IMR-90 (cell line): ENCODE measurements around the gene FRYL. TPM values are rescaled to one million over a fixed set of nuclear protein-coding genes. Genes with fewer than 3 reads are reported as not detected.

ENCODE experiments used
- ATAC-seq: fragments of 200-7000 bp; cut with Tn5 transposase; 2 replicates; pipeline ENCODE4 v1.9.1; 2020; ENCODE audit warnings: low read depth, mild to moderate bottlenecking, moderate library complexity
- BruUV-seq: library from RNA; stranded (reverse); fragments of 400-500 nt; replicated peaks from 2 replicates; lab custom pipeline; 2021; lab: Mats Ljungman, UMichigan
- CTCF ChIA-PET: fragments of 300-600 bp; formaldehyde crosslinking; extraction: SDS; loops from one replicate; lab custom pipeline; 2021; ENCODE audit warnings: antibody characterized with exemption; lab: Yijun Ruan, JAX
- POLR2A ChIA-PET: fragments of 300-600 bp; sonication (Branson Sonifier 250); formaldehyde crosslinking; loops from one replicate; lab custom pipeline; 2022; ENCODE audit warnings: antibody characterized with exemption; ENCODE audit not compliant: unreplicated experiment; lab: Charles Lee
- DNase-seq: peaks from one replicate; pipeline ENCODE4 v3.0.0; 2013
- H2AFZ ChIP-seq: replicated peaks from 2 replicates; pipeline ENCODE3; 2013; ENCODE audit warnings: low read length, mild to moderate bottlenecking; ENCODE audit not compliant: poor library complexity
- H2AK5ac ChIP-seq: 2 replicates; pipeline ENCODE4 v1.6.1; 2013; ENCODE audit warnings: low read depth, low read length, inconsistent platforms
- H2AK9ac ChIP-seq: replicated peaks from 2 replicates; pipeline ENCODE3; 2013; ENCODE audit warnings: mild to moderate bottlenecking, low read depth, low read length, moderate library complexity; ENCODE audit not compliant: poor library complexity
- H2BK120ac ChIP-seq: 2 replicates; pipeline ENCODE4 v1.6.1; 2013; ENCODE audit warnings: low read depth, low read length, inconsistent platforms
- H2BK15ac ChIP-seq: 3 replicates; pipeline ENCODE4 v1.6.1; 2013; ENCODE audit warnings: low read depth, low read length, inconsistent platforms
- H2BK20ac ChIP-seq: 2 replicates; pipeline ENCODE4 v1.6.1; 2013; ENCODE audit warnings: low read depth, mild to moderate bottlenecking, inconsistent platforms, low read length, moderate library complexity
- H2BK5ac ChIP-seq: 2 replicates; pipeline ENCODE4 v1.6.1; 2013; ENCODE audit warnings: mild to moderate bottlenecking, low read depth, low read length, inconsistent platforms; ENCODE audit not compliant: poor library complexity, severe bottlenecking
- H3K14ac ChIP-seq: replicated peaks from 2 replicates; pipeline ENCODE4 v1.6.1; 2013; ENCODE audit warnings: low read depth, low read length, inconsistent platforms
- H3K18ac ChIP-seq: 2 replicates; pipeline ENCODE4 v1.6.1; 2013; ENCODE audit warnings: low read depth, low read length, control low read depth
- H3K23ac ChIP-seq: 2 replicates; pipeline ENCODE4 v1.6.1; 2013; ENCODE audit warnings: low read depth, low read length, inconsistent platforms
- H3K27ac ChIP-seq: 2 replicates; pipeline ENCODE4 v1.5.1; 2013; ENCODE audit warnings: mild to moderate bottlenecking, control low read depth, low read length; ENCODE audit not compliant: insufficient read depth
- H3K27me3 ChIP-seq: 2 replicates; pipeline ENCODE4 v1.6.1; 2013; ENCODE audit warnings: low read length; ENCODE audit not compliant: control insufficient read depth, insufficient read depth
- H3K36me3 ChIP-seq: 2 replicates; pipeline ENCODE4 v1.6.1; 2013; ENCODE audit warnings: low read length, mixed read lengths; ENCODE audit not compliant: control insufficient read depth, insufficient read depth
- H3K4ac ChIP-seq: 2 replicates; pipeline ENCODE4 v1.6.1; 2013; ENCODE audit warnings: low read depth, low read length, inconsistent platforms
- H3K4me1 ChIP-seq: 2 replicates; pipeline ENCODE4 v1.6.1; 2013; ENCODE audit warnings: low read length, mixed read lengths; ENCODE audit not compliant: control insufficient read depth, insufficient read depth
- H3K4me2 ChIP-seq: 2 replicates; pipeline ENCODE4 v1.6.1; 2013; ENCODE audit warnings: low read depth, mild to moderate bottlenecking, control low read depth, low read length, moderate library complexity
- H3K4me3 ChIP-seq: 2 replicates; pipeline ENCODE4 v1.5.1; 2013; ENCODE audit warnings: low read depth, mild to moderate bottlenecking, control low read depth, low read length, moderate library complexity; ENCODE audit not compliant: insufficient read depth
- H3K56ac ChIP-seq: 2 replicates; pipeline ENCODE4 v1.6.1; 2013; ENCODE audit warnings: low read length, inconsistent platforms; ENCODE audit not compliant: insufficient read depth; ENCODE audit errors: extremely low read depth
- H3K79me1 ChIP-seq, 2 experiments: 2 replicates each; pipeline ENCODE4 v1.6.1; 2013; ENCODE audit warnings: low read length in 2 of 2, inconsistent platforms in 1 of 2, low read depth in 1 of 2
- H3K9ac ChIP-seq: 2 replicates; pipeline ENCODE4 v1.6.1; 2013; ENCODE audit warnings: low read depth, low read length, control low read depth
- H3K9me1 ChIP-seq: 2 replicates; pipeline ENCODE4 v1.6.1; 2013; ENCODE audit warnings: low read length, inconsistent platforms; ENCODE audit not compliant: insufficient read depth
- H3K9me3 ChIP-seq: 2 replicates; pipeline ENCODE4 v1.6.1; 2013; ENCODE audit warnings: low read length; ENCODE audit not compliant: control insufficient read depth, insufficient read depth
- H4K20me1 ChIP-seq: 2 replicates; pipeline ENCODE4 v1.6.1; 2013; ENCODE audit warnings: low read length, inconsistent platforms; ENCODE audit not compliant: insufficient read depth
- H4K5ac ChIP-seq: 2 replicates; pipeline ENCODE4 v1.6.1; 2013; ENCODE audit warnings: mild to moderate bottlenecking, low read depth, low read length, control low read depth
- H4K8ac ChIP-seq, 2 experiments: 2 replicates each; pipeline ENCODE4 v1.6.1; 2013; ENCODE audit warnings: low read depth in 2 of 2, low read length in 2 of 2, control low read depth in 1 of 2, inconsistent platforms in 1 of 2
- H4K91ac ChIP-seq: 2 replicates; pipeline ENCODE4 v1.6.1; 2013; ENCODE audit warnings: low read depth, low read length, inconsistent platforms; ENCODE audit not compliant: insufficient read depth
- CHD1 ChIP-seq: IDR thresholded peaks from 2 replicates; pipeline ENCODE4 v1.6.1; 2012; ENCODE audit warnings: low read depth, low read length, improper control_type of control experiment
- RCOR1 ChIP-seq: IDR thresholded peaks from 2 replicates; pipeline ENCODE4 v1.6.1; 2012; ENCODE audit warnings: mild to moderate bottlenecking, low read length, improper control_type of control experiment; ENCODE audit not compliant: insufficient replicate concordance
- WGBS, 2 experiments: methylation state at CpG; one replicate each; pipeline versions ENCODE4 v1.1.5 to v1.1.7; 2013; ENCODE audit warnings: missing lambda C conversion rate in 2 of 2; ENCODE audit not compliant: insufficient read length in 1 of 2; ENCODE audit errors: extremely low coverage in 2 of 2; 5-methylcytosine and 5-hydroxymethylcytosine counted together
- dilution Hi-C: fragments of 300-500 bp; cut with HindIII; formaldehyde crosslinking; loops from one replicate; pipeline ENCODE4 v1.14.3; 2018; ENCODE audit warnings: low sequenced_read_pairs; ENCODE audit not compliant: unreplicated experiment
- in situ Hi-C: fragments of 300-500 bp; cut with MboI; formaldehyde crosslinking; loops from 3 replicates; pipeline ENCODE4 v1.14.3; 2019; ENCODE audit warnings: low sequenced_read_pairs, inconsistent platforms, mixed read lengths
- intact Hi-C: fragments of 100-400 bp; cut with micrococcal nuclease; formaldehyde crosslinking; loops from 2 replicates; pipeline ENCODE4 v1.10.0; 2022
- polyA plus RNA-seq, 3 experiments: library from polyadenylated mRNA; depleted of rRNA; stranded (reverse); fragments of >200 nt; gene quantifications; 2 replicates each; pipeline ENCODE4 v1.2.3, GENCODE V29; 2012; ENCODE audit warnings: low replicate concordance in 1 of 3
- total RNA-seq: library from RNA; depleted of rRNA; stranded (reverse); fragments of >200 nt; gene quantifications from 2 replicates; pipeline ENCODE4 v1.2.3, GENCODE V29; 2012

FRYL gene
- total and polyA plus RNA-seq, 2 of the 4 experiments (the other 2 are of a cell fraction), result 9.9 to 77.4 TPM

DNA sequence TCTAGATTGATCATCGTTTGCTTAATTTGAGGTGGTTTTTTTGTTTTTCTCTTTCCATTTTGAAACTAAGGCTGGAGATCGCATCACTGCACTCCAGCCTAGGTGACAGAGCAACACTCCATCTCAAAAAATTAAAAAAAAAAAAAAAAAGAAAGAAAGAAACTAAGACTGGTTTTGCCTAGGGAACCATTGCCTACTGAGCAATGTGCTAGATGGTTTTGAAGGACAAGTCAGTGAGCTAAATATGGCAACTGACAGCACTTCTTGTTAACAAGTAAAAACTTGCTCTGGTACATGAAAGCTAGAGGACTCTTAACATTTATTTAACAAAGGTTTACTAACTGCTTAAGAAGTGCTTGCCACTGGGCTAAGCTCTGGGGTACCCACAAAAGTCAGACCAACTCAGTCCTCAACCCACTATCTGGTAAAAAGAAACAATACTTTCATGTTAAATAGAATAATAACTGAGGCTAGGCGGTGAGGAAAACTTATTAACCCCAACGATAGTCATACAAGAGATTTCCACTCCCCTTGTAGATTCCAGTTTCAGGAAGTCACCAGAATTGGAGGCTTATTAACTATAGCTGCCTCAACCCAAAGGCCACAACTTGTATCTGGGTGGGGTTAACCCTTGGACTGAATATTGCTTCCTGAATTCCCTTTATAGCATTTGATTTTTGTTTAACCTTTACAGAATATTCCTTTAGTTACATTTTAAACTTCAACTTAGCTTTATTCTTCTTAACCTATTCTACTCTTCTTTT lies 111.6 kb downstream of the FRYL start:
- Histone ChIP-seq H2BK5ac (no peak overlapping the region), H2BK15ac (no peak overlapping the region), H3K14ac (no peak overlapping the region), H3K9me1 (no peaks in the 10 kb centered on the region), H3K56ac (no peak overlapping the region), H3K27me3 (no peaks in the 10 kb centered on the region), H3K27ac (no peak overlapping the region), H2AK5ac (no peak overlapping the region), H4K5ac (no peak overlapping the region), H2BK120ac (no peak overlapping the region), H4K8ac (no peak overlapping the region), H3K9ac (no peak overlapping the region), H3K4ac (no peak overlapping the region), H3K23ac (no peak overlapping the region), H3K4me3 (no peak overlapping the region), H3K36me3 (0 out of 2 replicates have a peak, but pooled peaks cover 1% of the 10 kb centered on the region), H3K4me2 (no peak overlapping the region), H3K18ac (no peak overlapping the region), H2AK9ac (no peak overlapping the region), H4K20me1 (peaks cover 11% of the 10 kb centered on the region; the same call in 1 of the 2 replicates), H4K91ac (no peak overlapping the region), H3K9me3 (no peaks in the 10 kb centered on the region), H3K79me1 (peaks cover 27 to 52% of the 10 kb centered on the region in 2 experiments), H2AFZ (no peak overlapping the region), H2BK20ac (no peak overlapping the region), H3K4me1 (no peaks in the 10 kb centered on the region; the same call in 1 of the 2 replicates)
- no TSS peak for BruUV-seq
- whole genome bisulfite sequencing, 2 experiments, result no CpG with 5 or more reads among the region's 4 CpGs
- dilution Hi-C loops, result no loop called here
- in situ Hi-C loops, result no loop called here
- POLR2A ChIA-PET, result no interaction called here
- TF ChIP-seq CHD1, result no peak
- TF ChIP-seq RCOR1, result no peak
- DNase-seq (no peak), ATAC-seq (no peak)
- CTCF ChIA-PET, result no interaction called here
- intact Hi-C loops, result no loop called here
